Effector memory CD8-positive, alpha-beta T cell (primary cell): ENCODE measurements around the gene STMND1.

Experiments used
- ATAC-seq: fragments of 150-1000 bp; cut with Tn5 transposase; replicated peaks from 2 replicates; pipeline ENCODE4 v1.10.0; 2021; ENCODE audit warnings: mild to moderate bottlenecking, moderate library complexity
- DNase-seq, 3 experiments: peaks; one replicate each; pipeline ENCODE4 v3.0.0; 2021
- H3K27ac Mint-ChIP-seq, 2 donors: one replicate each; pipeline ENCODE4 v1.8.0; 2022; ENCODE audit warnings: mild to moderate bottlenecking in 2 of 2, mixed read lengths in 2 of 2, moderate library complexity in 2 of 2
- H3K27me3 Mint-ChIP-seq, 2 donors: one replicate each; pipeline ENCODE4 v1.8.0; 2022; ENCODE audit warnings: mixed read lengths in 2 of 2
- H3K36me3 Mint-ChIP-seq: one replicate; pipeline ENCODE4 v1.8.0; 2022; ENCODE audit warnings: mild to moderate bottlenecking, moderate library complexity, mixed read lengths; ENCODE audit not compliant: insufficient read depth
- H3K4me1 Mint-ChIP-seq, 2 donors: one replicate each; pipeline ENCODE4 v1.8.0; 2022; ENCODE audit warnings: low read depth in 2 of 2, mixed read lengths in 2 of 2
- H3K4me3 Mint-ChIP-seq, 2 donors: one replicate each; pipeline ENCODE4 v1.8.0; 2022; ENCODE audit warnings: mild to moderate bottlenecking in 2 of 2, mixed read lengths in 2 of 2, moderate library complexity in 2 of 2
- H3K9me3 Mint-ChIP-seq, 2 donors: one replicate each; pipeline ENCODE4 v1.8.0; 2022; ENCODE audit warnings: mixed read lengths in 2 of 2

STMND1 gene

GRCh38 chr6:17103715-17104114, 1.9 kb downstream of the STMND1 start:
- Mint-ChIP-seq H3K4me1 (peaks cover 7 to 9% of the 10 kb centered on the region in 2 donors), H3K27me3 (peaks cover 72 to 85% of the 10 kb centered on the region in 2 donors), H3K36me3 (no peaks in the 10 kb centered on the region), H3K4me3 (no peak overlapping the region), H3K9me3 (no peaks in the 10 kb centered on the region), H3K27ac (no peak overlapping the region)
- DNase-seq (no peak), ATAC-seq (no peak)

- Mint-ChIP-seq H3K27ac (no peak overlapping the region), H3K27me3 (peaks cover 38 to 51% of the 10 kb centered on the region in 2 donors)
- no peak for DNase-seq
Observed at GRCh38 chr6:17107863-17108262, 6.0 kb downstream of the STMND1 start.

GRCh38 chr6:17115251-17116116, 13.6 kb downstream of the STMND1 start:
- peaks cover 18 to 20% of the 10 kb centered on the region in 2 donors for H3K27me3 Mint-ChIP-seq
- H3K4me1 Mint-ChIP-seq, result no peaks in the 10 kb centered on the region
- no peak for ATAC-seq
- no peak for DNase-seq
- H3K27ac Mint-ChIP-seq, result no peak overlapping the region
- H3K36me3 Mint-ChIP-seq, result no peaks in the 10 kb centered on the region
- H3K9me3 Mint-ChIP-seq, result no peaks in the 10 kb centered on the region
- H3K4me3 Mint-ChIP-seq, result no peak overlapping the region

More at GRCh38 chr6:17107863-17108262, 6.0 kb downstream of the STMND1 start:
- H3K36me3 Mint-ChIP-seq, result no peaks in the 10 kb centered on the region
- H3K4me3 Mint-ChIP-seq, result no peak overlapping the region
- ATAC-seq, result no peak
- no peaks in the 10 kb centered on the region for H3K4me1 Mint-ChIP-seq
- no peaks in the 10 kb centered on the region for H3K9me3 Mint-ChIP-seq

GRCh38 chr6:17116117-17116440, 14.2 kb downstream of the STMND1 start:
- no peak for ATAC-seq
- H3K4me1 Mint-ChIP-seq, result no peaks in the 10 kb centered on the region
- no peaks in the 10 kb centered on the region for H3K9me3 Mint-ChIP-seq
- no peak overlapping the region for H3K27ac Mint-ChIP-seq
- no peak for DNase-seq
- no peak overlapping the region for H3K4me3 Mint-ChIP-seq
- H3K36me3 Mint-ChIP-seq, result no peaks in the 10 kb centered on the region
- peaks cover 18 to 19% of the 10 kb centered on the region in 2 donors for H3K27me3 Mint-ChIP-seq

GRCh38 chr6:17120019-17120418, 18.2 kb downstream of the STMND1 start:
- no peaks in the 10 kb centered on the region for H3K36me3 Mint-ChIP-seq
- H3K4me3 Mint-ChIP-seq, result no peak overlapping the region
- H3K27me3 Mint-ChIP-seq, result peaks cover 31 to 32% of the 10 kb centered on the region in 2 donors
- H3K9me3 Mint-ChIP-seq, result no peaks in the 10 kb centered on the region
- H3K4me1 Mint-ChIP-seq, result no peaks in the 10 kb centered on the region
- ATAC-seq, result no peak
- no peak overlapping the region for H3K27ac Mint-ChIP-seq
- DNase-seq, result no peak

- H3K4me3 Mint-ChIP-seq, result no peak overlapping the region
- H3K36me3 Mint-ChIP-seq, result no peaks in the 10 kb centered on the region
- peaks cover 23 to 24% of the 10 kb centered on the region in 2 donors for H3K27me3 Mint-ChIP-seq
- no peaks in the 10 kb centered on the region for H3K4me1 Mint-ChIP-seq
- ATAC-seq, result no peak
- DNase-seq, result no peak
- no peak overlapping the region for H3K27ac Mint-ChIP-seq
- no peaks in the 10 kb centered on the region for H3K9me3 Mint-ChIP-seq
Observed at GRCh38 chr6:17125407-17125806, 23.6 kb downstream of the STMND1 start.

- Mint-ChIP-seq H3K4me3 (no peak overlapping the region), H3K27me3 (peaks cover 45 to 49% of the 10 kb centered on the region in 2 donors), H3K4me1 (no peaks in the 10 kb centered on the region), H3K27ac (no peak overlapping the region), H3K9me3 (peaks cover 4 to 15% of the 10 kb centered on the region in 2 donors), H3K36me3 (no peaks in the 10 kb centered on the region)
- DNase-seq (no peak), ATAC-seq (no peak)
Observed at GRCh38 chr6:17130786-17131185, 28.9 kb downstream of the STMND1 start.

- H3K27me3 Mint-ChIP-seq, result peaks cover 47 to 51% of the 10 kb centered on the region in 2 donors
- DNase-seq, result no peak
- peaks cover 4 to 23% of the 10 kb centered on the region in 2 donors for H3K9me3 Mint-ChIP-seq
- H3K27ac Mint-ChIP-seq, result no peak overlapping the region
- ATAC-seq, result no peak
- H3K4me3 Mint-ChIP-seq, result no peak overlapping the region
- H3K36me3 Mint-ChIP-seq, result no peaks in the 10 kb centered on the region
- H3K4me1 Mint-ChIP-seq, result no peaks in the 10 kb centered on the region
Observed at GRCh38 chr6:17132967-17133366, 31.1 kb downstream of the STMND1 start.

GRCh38 chr6:17138033-17138432, 36.2 kb downstream of the STMND1 start:
- no peaks in the 10 kb centered on the region for H3K4me1 Mint-ChIP-seq

GRCh38 chr6:17144016-17144415, 42.2 kb downstream of the STMND1 start:
- ATAC-seq, result no peak
- no peak for DNase-seq
- Mint-ChIP-seq H3K9me3 (peaks cover 2 to 25% of the 10 kb centered on the region in 2 donors), H3K27me3 (peaks cover 28 to 31% of the 10 kb centered on the region in 2 donors), H3K4me1 (no peaks in the 10 kb centered on the region), H3K27ac (no peak overlapping the region), H3K4me3 (no peak overlapping the region), H3K36me3 (no peaks in the 10 kb centered on the region)

More at GRCh38 chr6:17138033-17138432, 36.2 kb downstream of the STMND1 start:
- Mint-ChIP-seq H3K27ac (no peak overlapping the region), H3K36me3 (no peaks in the 10 kb centered on the region), H3K27me3 (peaks cover 30 to 31% of the 10 kb centered on the region in 2 donors), H3K9me3 (peaks cover 3 to 21% of the 10 kb centered on the region in 2 donors), H3K4me3 (no peak overlapping the region)
- ATAC-seq, result no peak
- no peak for DNase-seq

- no peaks in the 10 kb centered on the region for H3K36me3 Mint-ChIP-seq
- no peak overlapping the region for H3K27ac Mint-ChIP-seq
- no peak for ATAC-seq
Observed at GRCh38 chr6:17149571-17149970, 47.7 kb downstream of the STMND1 start.

GRCh38 chr6:17150096-17150495, 48.2 kb downstream of the STMND1 start:
- ATAC-seq, result no peak
- no peak overlapping the region for H3K4me3 Mint-ChIP-seq
- peaks cover 0 to 10% of the 10 kb centered on the region in 2 donors for H3K9me3 Mint-ChIP-seq
- H3K27ac Mint-ChIP-seq, result no peak overlapping the region
- H3K27me3 Mint-ChIP-seq, result peaks cover 23 to 29% of the 10 kb centered on the region in 2 donors
- no peak for DNase-seq
- H3K4me1 Mint-ChIP-seq, result no peaks in the 10 kb centered on the region
- no peaks in the 10 kb centered on the region for H3K36me3 Mint-ChIP-seq

More at GRCh38 chr6:17149571-17149970, 47.7 kb downstream of the STMND1 start:
- H3K4me1 Mint-ChIP-seq, result no peaks in the 10 kb centered on the region
- H3K4me3 Mint-ChIP-seq, result no peak overlapping the region
- peaks cover 0 to 12% of the 10 kb centered on the region in 2 donors for H3K9me3 Mint-ChIP-seq
- peaks cover 23 to 31% of the 10 kb centered on the region in 2 donors for H3K27me3 Mint-ChIP-seq
- no peak for DNase-seq

GRCh38 chr6:17151888-17152287, 50.0 kb downstream of the STMND1 start:
- peaks cover 13 to 15% of the 10 kb centered on the region in 2 donors for H3K27me3 Mint-ChIP-seq
- no peaks in the 10 kb centered on the region for H3K9me3 Mint-ChIP-seq
- DNase-seq (no peak), ATAC-seq (no peak)
- no peak overlapping the region for H3K27ac Mint-ChIP-seq
- H3K4me3 Mint-ChIP-seq, result no peak overlapping the region
- no peaks in the 10 kb centered on the region for H3K36me3 Mint-ChIP-seq
- H3K4me1 Mint-ChIP-seq, result no peaks in the 10 kb centered on the region

GRCh38 chr6:17152703-17153102, 50.9 kb downstream of the STMND1 start:
- peaks cover 8 to 9% of the 10 kb centered on the region in 2 donors for H3K27me3 Mint-ChIP-seq
- no peaks in the 10 kb centered on the region for H3K9me3 Mint-ChIP-seq
- no peak overlapping the region for H3K27ac Mint-ChIP-seq
- no peak for DNase-seq
- H3K36me3 Mint-ChIP-seq, result no peaks in the 10 kb centered on the region
- H3K4me1 Mint-ChIP-seq, result no peaks in the 10 kb centered on the region
- H3K4me3 Mint-ChIP-seq, result no peak overlapping the region
- no peak for ATAC-seq
